22Rv1 (cell line): Measurements from ENCODE around the gene PEX3.

ENCODE experiments used
- ZFX ChIP-seq: fragments of 450-650 bp; IDR thresholded peaks from 2 replicates; pipeline ENCODE4 v1.6.1; 2017; ENCODE audit warnings: antibody characterized with exemption, borderline replicate concordance
- TF ChIP-seq, protein P1 (sequence below): fragments of 450-650 bp; IDR thresholded peaks from 2 replicates; pipeline ENCODE4 v1.5.1; 2017; ENCODE audit warnings: mild to moderate bottlenecking

DNA sequence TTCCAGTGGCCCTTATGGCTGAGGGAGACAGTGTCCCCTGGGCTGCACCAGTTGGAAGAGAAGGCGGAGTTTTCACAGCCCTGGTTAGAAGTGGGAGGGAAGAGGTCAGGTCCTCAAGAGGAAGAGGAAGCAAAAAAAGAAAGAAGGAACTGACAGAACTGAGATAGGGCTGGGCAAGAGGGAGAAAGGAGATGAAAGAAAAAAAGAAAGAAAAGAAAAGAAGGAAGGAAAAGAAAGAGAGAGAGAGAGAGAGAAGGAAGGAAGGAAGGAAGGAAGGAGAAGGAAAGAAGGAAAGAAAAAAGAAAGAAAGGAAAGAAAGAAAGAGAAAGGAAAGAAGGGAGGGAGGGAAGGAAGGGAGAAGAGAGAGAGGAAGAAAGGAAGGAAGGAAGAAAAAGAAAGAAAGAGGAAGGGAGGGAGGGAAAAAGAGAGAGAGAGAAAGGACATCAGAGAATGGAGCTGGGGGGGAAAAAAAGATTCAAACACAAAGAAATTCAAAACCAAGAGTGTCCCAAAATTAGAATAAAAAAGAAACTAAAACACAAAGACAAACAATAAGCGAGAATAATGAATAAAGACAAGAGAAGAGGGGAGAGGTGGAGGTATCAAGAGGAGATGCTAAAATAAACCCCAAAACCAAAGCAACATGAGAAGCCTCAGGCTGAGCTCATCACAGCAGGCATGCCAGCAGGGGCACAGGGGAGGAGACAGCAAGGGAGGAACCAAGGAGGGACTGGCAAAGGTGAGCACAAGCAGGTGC lies 66.3 kb downstream of the PEX3 start:
- TF ChIP-seq, protein P1, sequence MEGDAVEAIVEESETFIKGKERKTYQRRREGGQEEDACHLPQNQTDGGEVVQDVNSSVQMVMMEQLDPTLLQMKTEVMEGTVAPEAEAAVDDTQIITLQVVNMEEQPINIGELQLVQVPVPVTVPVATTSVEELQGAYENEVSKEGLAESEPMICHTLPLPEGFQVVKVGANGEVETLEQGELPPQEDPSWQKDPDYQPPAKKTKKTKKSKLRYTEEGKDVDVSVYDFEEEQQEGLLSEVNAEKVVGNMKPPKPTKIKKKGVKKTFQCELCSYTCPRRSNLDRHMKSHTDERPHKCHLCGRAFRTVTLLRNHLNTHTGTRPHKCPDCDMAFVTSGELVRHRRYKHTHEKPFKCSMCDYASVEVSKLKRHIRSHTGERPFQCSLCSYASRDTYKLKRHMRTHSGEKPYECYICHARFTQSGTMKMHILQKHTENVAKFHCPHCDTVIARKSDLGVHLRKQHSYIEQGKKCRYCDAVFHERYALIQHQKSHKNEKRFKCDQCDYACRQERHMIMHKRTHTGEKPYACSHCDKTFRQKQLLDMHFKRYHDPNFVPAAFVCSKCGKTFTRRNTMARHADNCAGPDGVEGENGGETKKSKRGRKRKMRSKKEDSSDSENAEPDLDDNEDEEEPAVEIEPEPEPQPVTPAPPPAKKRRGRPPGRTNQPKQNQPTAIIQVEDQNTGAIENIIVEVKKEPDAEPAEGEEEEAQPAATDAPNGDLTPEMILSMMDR = no peak
- TF ChIP-seq ZFX = no peak
